Prostate gland (tissue), 2 donors: ENCODE measurements around the gene PHF5A. TPM values are rescaled to one million over a fixed set of nuclear protein-coding genes. Genes with fewer than 3 reads are reported as not detected.
A peak's percentile ranks its signal among the peaks of the same experiment; 100 is the strongest.

Source experiments
- DNase-seq: peaks from one replicate; pipeline ENCODE4 v3.0.0-alpha.2; 2019; ENCODE audit warnings: low spot score
- H3K27ac ChIP-seq, 2 donors: fragments of 200-600 bp; sonication (generic); 2 replicates each; pipeline ENCODE4 v1.5.1; 2017 to 2019
- H3K27me3 ChIP-seq: fragments of 200-600 bp; sonication (generic); replicated peaks from 2 replicates; pipeline ENCODE4 v1.5.1; 2019; ENCODE audit not compliant: insufficient read depth
- H3K36me3 ChIP-seq, 2 donors: fragments of 200-600 bp; sonication (generic); 1 replicate in 1 of 2; 2 replicates in 1 of 2; pipeline versions ENCODE4 v1.5.1 to v1.8.1; 2017 to 2019
- H3K4me1 ChIP-seq: fragments of 200-600 bp; sonication (generic); replicated peaks from 2 replicates; pipeline ENCODE4 v1.5.1; 2019
- H3K4me3 ChIP-seq, 2 donors: fragments of 200-600 bp; sonication (generic); 2 replicates each; pipeline ENCODE4 v1.5.1; 2017 to 2019
- H3K9me3 ChIP-seq: fragments of 200-600 bp; sonication (generic); 2 replicates; pipeline ENCODE4 v1.5.1; 2017
- CTCF ChIP-seq, 4 experiments: fragments of 200-600 bp in 2 of 4; fragments of 450-650 bp in 2 of 4; sonication (generic) in 2 of 4; IDR thresholded peaks; 1 replicate in 3 of 4; 2 replicates in 1 of 4; pipeline ENCODE4 v1.5.1; 2016 to 2019; ENCODE audit warnings: antibody characterized with exemption in 4 of 4, mild to moderate bottlenecking in 2 of 4, moderate library complexity in 2 of 4
- POLR2A ChIP-seq: fragments of 450-650 bp; IDR thresholded peaks from one replicate; pipeline ENCODE4 v1.6.1; 2016; ENCODE audit warnings: antibody characterized with exemption, mild to moderate bottlenecking
- POLR2AphosphoS5 ChIP-seq: sonication (generic); formaldehyde crosslinking; IDR thresholded peaks from one replicate; pipeline ENCODE4 v1.6.1; 2017; ENCODE audit warnings: antibody characterized with exemption
- WGBS: methylation state at CpG from one replicate; pipeline ENCODE4 v1.1.5; 2018; 5-methylcytosine and 5-hydroxymethylcytosine counted together
- intact Hi-C: fragments of 100-400 bp; cut with DNase I; formaldehyde crosslinking; loops from one replicate; pipeline ENCODE4 v1.14.2; 2022
- total RNA-seq, 2 donors: library from RNA; depleted of rRNA; stranded (reverse); fragments of >200 nt; gene quantifications; one replicate each; pipeline ENCODE4 v1.1.0, GENCODE V29; 2016

Gene PHF5A
- total RNA-seq, 2 donors from 2014 or later: 35.8 to 40.2 TPM

DNA sequence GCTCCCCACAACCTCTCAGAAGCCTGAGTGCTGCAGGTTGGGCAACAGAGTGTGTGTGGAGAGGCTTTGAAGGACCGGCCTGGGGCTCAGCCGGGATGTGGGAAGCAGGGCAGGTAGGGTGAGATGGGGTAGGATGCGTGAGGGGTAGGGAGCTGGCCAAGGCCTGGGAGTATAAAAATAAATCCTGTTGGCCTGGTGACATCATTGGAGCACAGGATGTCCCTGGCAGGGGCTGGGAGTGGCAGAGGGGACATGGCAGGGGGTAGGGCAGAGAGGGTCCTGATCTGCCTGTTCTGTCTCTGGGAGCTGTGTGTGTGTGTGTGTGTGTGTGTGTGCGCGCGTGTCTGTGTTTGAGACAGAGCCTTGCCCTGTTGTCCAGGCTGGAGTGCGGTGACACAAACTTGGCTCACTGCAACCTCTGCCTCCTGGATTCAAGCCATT is 58.2 kb downstream of the PHF5A start:
- peak; percentile 56 for DNase-seq
- intact Hi-C loops: no loop called here
- TF ChIP-seq POLR2A (no peak), POLR2AphosphoS5 (peak; percentile 68), CTCF (IDR thresholded peaks at IDR 0.05) (no peak)
- 24% methylated on average over 7 of the region's 7 CpGs for WGBS
- H3K4me3 ChIP-seq: no peak overlapping the region
- H3K27me3 ChIP-seq: no peaks in the 10 kb centered on the region
- peak overlapping the region; percentile 99 to 100 for H3K27ac ChIP-seq
- H3K36me3 ChIP-seq: no peaks in the 10 kb centered on the region
- peaks cover 31% of the 10 kb centered on the region for H3K4me1 ChIP-seq
- H3K9me3 ChIP-seq: no peaks in the 10 kb centered on the region

Other genes starting within 250 kb of the PHF5A start
- gene CHADL, start 227.8 kb downstream of the PHF5A start, total RNA-seq: 10 to 100 TPM in 1 of 2 donors, 1 to 10 TPM in 1; 8.2 to 19.0 TPM
- gene RANGAP1, start 182.5 kb downstream of the PHF5A start, total RNA-seq: 100 to 1,000 TPM in 1 of 2 donors, 10 to 100 TPM in 1; 47.8 to 127 TPM
- gene ZC3H7B, start 167.2 kb downstream of the PHF5A start, total RNA-seq: 10 to 100 TPM; 56.7 to 79.1 TPM
- 10 to 100 TPM; 26.2 to 51.7 TPM for gene TEF, start 86.8 kb downstream of the PHF5A start, total RNA-seq
- 10 to 100 TPM; 56.7 to 80.8 TPM for gene TOB2, start 21.9 kb downstream of the PHF5A start, total RNA-seq
- gene ACO2, start 425 bp upstream of the PHF5A start, total RNA-seq: 100 to 1,000 TPM; 100 to 177 TPM
- gene POLR3H, start 75.8 kb upstream of the PHF5A start, total RNA-seq: 10 to 100 TPM; 27.8 to 29.1 TPM
- 10 to 100 TPM in 1 of 2 donors, 1 to 10 TPM in 1; 7.2 to 93.6 TPM for gene CSDC2, start 92.3 kb upstream of the PHF5A start, total RNA-seq
- gene PMM1, start 121.1 kb upstream of the PHF5A start, total RNA-seq: 10 to 100 TPM; 49.0 to 58.6 TPM
- gene DESI1, start 152.4 kb upstream of the PHF5A start, total RNA-seq: 10 to 100 TPM; 16.0 to 22.9 TPM
- 100 to 1,000 TPM; 247 to 254 TPM for gene XRCC6, start 152.6 kb upstream of the PHF5A start, total RNA-seq
- gene SNU13, start 220.2 kb upstream of the PHF5A start, total RNA-seq: 100 to 1,000 TPM; 150 to 161 TPM
- gene MEI1, start 230.8 kb upstream of the PHF5A start, total RNA-seq: 1 to 10 TPM in 1 of 2 donors, not detected in 1; 7.4 TPM